Ramos (cell line): ENCODE results near the gene HUNK.
"Not testable (repeated sequence)": the region's sequence is repeated elsewhere in the genome, so short reads cannot be mapped to it uniquely, and the experiment has no call there.

Source experiments
- in situ Hi-C: fragments of 300-500 bp; cut with MboI; formaldehyde crosslinking; loops from one replicate; pipeline ENCODE4 v1.14.3; 2022; ENCODE audit warnings: low sequenced_read_pairs; ENCODE audit not compliant: unreplicated experiment

The HUNK gene

DNA sequence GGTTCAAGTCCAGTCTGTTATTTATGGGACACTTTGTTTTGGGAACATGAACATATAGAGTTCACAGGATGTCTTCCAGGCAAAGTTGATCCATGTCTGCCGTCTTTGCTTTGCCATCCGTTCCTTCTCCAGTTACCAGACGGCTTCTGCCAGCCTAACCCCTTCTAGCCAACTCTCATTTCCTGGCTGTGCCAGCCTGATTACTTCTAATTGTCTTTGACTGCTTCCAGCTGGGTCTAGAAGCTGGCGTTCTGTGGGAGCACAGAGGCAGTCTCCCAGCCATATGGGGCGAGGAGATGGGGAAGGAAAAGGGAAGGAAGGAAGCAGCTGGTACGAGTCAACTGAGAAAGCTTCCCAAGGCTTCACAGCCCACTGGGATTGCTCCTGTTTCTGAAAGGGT lies 3.1 kb upstream of the HUNK start:
- in situ Hi-C loops, result no loop called here

DNA sequence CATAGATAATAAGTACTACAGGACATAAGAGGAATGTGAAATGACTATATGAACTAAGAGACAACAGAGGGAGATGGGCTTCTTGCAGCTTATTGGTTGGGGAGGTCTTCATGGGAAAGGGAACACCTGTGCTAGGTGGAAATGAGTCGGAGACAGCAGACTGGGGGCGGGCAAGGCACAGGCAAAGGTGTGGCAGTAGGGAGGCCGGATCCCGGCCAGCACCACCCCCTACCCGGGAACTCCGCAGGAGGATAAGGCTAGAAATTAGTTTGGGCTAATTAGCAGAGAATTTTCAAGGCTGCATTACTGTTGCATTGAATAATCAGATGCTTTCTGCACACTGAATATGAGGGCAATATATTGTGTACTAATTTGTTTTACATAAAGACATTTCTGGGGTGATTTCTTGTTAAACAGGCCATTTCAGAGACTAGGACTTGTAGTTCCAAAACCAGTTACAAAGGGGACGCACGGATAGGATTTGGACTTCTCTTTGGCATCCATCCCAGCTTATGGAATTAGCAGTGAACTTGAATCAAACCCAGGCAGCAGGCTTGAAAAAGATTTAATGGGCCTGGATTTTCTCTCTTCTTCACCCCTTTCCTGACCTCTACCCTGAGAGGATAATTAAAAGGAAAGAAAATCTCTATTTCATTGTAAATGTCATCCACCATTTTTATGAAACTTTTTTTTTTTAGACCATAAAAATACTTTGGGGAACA lies 2.2 kb upstream of the HUNK start:
- in situ Hi-C loops, result no loop called here

DNA sequence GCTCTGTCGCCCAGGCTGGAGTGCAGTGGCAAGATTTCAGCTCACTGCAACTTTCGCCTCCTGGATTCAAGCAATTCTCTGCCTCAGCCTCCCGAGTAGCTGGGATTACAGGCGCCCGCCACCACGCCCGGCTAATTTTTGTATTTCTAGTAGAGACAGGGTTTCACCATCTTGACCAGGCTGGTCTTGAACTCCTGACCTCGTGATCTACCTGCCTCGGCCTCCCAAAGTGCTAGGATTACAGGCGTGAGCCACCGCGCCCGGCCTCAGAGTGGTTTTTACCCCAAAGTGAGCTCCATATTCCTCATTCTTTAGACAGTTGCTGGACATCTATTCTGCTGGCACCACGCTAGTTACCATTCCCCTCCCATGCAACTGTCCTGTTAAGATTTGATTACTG lies 1.4 kb upstream of the HUNK start:
- in situ Hi-C loops, result not testable (repeated sequence)

DNA sequence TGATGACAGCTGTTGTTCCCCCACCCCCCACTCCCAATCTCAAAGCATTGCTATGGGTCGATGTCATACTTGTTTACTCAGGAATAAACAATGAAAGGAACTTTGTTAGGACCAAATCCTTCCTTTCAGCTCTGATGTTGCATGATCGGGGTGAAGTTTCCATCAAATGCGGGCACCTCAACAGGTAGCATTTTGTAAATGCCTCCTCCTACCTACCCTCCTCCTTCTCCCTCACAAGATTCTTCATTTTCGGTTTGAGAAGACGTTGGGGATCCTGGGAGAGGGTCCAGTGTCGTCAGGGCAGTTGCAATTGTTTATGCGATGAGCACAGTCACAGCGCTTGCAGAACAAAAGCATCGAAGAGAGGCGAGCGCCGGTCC lies 758 bp upstream of the HUNK start:
- in situ Hi-C loops, result no loop called here

- in situ Hi-C loops, result no loop called here
These were observed 465 bp downstream of the HUNK start for GRCh38 chr21:31873275-31873695.

- in situ Hi-C loops, result no loop called here
These were observed 1.1 kb downstream of the HUNK start for GRCh38 chr21:31873696-31874599.

- in situ Hi-C loops, result no loop called here
These were observed 2.0 kb downstream of the HUNK start for GRCh38 chr21:31874812-31875212.

GRCh38 chr21:31875496-31876015 lies 2.7 kb downstream of the HUNK start:
- in situ Hi-C loops, result no loop called here

DNA sequence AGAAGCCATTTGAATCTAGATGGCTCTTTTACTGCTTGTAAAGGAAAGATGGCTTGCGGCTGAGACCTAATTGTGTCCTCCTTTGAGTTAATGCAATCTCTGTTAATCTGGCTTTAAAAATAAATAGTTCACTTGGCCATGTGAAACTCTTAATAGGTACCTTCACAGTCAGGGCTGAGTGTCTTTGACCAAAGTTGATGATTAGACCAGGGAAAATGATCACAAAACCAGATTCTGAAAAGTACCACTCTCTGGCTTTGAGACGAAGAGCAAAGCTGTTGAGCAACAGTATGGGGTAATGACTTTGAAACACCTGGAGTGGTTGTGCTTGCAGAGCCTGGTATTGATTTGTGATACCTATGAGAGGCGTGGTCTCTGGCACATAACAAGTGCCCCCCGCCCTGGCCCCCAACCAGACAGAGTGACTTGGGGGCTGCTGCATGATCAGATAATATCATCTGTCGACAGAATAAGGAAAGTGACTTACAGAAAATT lies 4.7 kb downstream of the HUNK start:
- in situ Hi-C loops, result no loop called here

DNA sequence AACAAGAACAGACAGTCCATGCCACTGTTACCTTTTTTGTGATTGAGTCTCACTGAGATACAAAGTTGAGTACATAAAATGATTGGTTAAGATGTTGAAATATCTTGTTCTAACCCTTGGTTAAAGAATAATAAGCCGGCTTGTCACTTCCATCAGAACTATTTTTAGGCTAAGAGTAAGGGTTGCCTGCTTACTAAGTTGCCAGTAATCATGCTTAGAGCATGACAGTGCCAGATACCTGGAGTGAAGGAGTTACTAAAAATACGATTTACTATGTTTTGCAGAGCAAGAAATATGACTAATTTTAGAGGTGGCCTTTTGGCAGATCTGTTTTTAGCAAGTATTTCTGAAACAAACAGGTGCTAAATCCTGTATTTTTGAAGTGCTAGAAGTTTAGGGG lies 6.0 kb downstream of the HUNK start:
- in situ Hi-C loops, result no loop called here

- in situ Hi-C loops, result no loop called here
These were observed 6.4 kb downstream of the HUNK start for GRCh38 chr21:31879241-31879650.

GRCh38 chr21:31879911-31880310 lies 7.1 kb downstream of the HUNK start:
- in situ Hi-C loops, result no loop called here

DNA sequence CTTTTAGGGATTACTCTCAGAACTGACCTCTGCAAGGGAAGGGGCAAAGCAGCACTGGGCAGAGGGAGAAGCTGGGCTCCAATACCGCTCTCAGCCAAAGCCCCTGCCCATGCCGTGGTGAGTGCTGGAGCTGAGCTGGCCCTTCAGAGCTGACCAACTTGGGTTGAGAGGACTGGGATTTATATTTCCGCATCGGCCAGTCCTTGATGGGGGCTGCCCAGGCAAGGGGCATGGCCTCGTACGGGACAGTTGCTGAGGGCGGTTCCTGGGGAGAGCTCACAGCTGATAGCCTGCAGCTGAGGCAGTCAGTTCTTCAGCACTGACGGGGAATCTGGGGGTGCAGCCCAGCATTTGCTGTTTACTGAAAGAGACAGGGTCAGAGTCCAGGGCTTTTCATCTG lies 8.0 kb downstream of the HUNK start:
- in situ Hi-C loops, result no loop called here

DNA sequence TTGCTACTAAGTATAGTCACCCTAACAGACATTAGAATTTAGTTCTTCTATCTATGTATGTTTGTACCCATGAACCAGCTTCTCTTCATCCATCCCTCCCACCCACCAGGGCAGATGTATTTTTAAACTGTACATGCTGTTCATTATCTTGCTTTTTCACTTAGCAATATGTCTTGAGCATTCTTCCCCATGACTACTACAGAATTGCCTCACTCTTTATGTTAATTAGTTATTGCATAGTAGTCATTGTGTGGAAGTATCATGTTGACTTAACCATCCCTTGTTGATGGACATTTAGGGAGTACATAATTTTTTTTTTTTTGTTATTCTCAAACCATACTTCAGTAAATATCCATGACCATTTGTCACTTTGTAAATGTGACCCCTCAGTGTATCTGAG lies 9.9 kb downstream of the HUNK start:
- in situ Hi-C loops, result no loop called here

DNA sequence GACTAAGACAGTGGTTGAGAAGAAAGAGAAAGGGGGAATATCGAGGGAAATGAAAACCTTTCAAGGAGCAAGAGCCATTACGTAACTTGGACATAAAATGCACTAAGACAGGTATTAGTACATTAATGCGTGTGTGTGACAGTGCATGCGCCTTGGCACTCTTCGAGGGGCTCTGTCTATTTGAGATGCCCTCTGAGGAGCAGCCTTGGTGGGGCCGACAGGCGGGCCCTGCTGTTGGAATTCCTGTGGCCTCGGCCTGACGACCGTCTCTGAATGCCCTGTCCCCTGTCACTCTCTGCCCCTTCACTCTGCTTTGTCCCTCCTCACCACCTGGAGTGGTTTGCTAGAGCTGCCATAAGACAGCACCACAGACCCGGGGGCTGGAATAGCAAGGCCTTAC lies 12.3 kb downstream of the HUNK start:
- in situ Hi-C loops, result no loop called here

GRCh38 chr21:31886915-31887314 lies 14.1 kb downstream of the HUNK start:
- in situ Hi-C loops, result no loop called here

GRCh38 chr21:31887391-31887841 lies 14.6 kb downstream of the HUNK start:
- in situ Hi-C loops, result no loop called here

DNA sequence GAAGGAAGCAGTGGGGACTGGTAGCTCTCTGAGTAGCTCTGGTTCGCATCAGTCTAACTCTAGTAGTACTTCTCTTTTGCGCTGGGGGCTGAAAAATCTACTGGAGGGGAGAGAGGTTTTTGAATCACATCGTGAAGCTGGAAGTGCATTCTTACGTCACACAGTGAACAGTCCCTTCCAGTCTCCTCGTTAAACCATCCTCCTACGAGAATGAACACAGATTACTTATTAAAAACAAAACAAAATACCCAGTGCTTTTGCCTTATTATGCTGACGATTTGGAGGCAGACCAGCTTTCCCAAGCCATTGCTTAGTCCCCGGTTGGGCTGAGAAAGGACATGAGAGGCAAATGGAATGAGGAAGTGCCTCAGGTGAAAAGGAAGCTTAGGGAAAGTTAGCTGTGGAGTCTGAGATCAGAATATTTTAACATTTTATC lies 16.1 kb downstream of the HUNK start:
- in situ Hi-C loops, result no loop called here

GRCh38 chr21:31889460-31889859 lies 16.6 kb downstream of the HUNK start:
- in situ Hi-C loops, result no loop called here

GRCh38 chr21:31892686-31893085 lies 19.9 kb downstream of the HUNK start:
- in situ Hi-C loops, result no loop called here

DNA sequence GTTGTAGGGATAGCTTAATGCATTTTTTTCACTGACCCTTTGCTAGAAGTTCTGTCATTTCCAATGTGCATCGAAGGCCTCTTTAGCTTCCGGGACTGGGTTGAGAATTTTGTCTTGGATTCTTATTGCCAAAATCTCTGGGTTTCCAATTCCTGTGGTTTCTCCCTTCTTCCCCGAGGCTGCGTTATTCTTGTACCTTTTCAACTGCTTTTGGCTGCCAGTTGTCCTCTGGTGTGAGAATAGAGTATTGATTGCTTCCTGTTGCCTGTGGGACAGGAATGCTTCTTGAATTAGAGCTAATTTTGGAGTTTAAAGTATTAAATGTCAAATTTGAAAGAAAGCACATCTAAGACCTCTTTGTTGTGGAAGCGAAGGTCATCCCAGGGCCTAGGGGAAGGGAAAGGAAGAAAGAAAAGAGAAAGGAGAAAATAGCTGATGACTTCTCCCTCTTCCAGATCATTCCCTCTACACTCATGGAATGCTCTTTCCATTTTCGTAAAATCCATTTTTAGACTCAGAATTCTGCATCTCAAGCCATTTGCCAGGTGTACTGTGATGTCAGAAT lies 21.1 kb downstream of the HUNK start:
- in situ Hi-C loops, result no loop called here
